ENCODE measurements around the gene CFC1. TPM values are rescaled to one million over a fixed set of nuclear protein-coding genes. Genes with fewer than 3 reads are reported as not detected.
"Not testable (repeated sequence)": the region's sequence is repeated elsewhere in the genome, so short reads cannot be mapped to it uniquely, and the experiment has no call there.

The CFC1 gene
- total and polyA plus RNA-seq, 2 of the 8 experiments (the other 6 are each of a cell fraction or from before 2014, with no cell fraction given): 0.14 TPM; not detected in 1

DNA sequence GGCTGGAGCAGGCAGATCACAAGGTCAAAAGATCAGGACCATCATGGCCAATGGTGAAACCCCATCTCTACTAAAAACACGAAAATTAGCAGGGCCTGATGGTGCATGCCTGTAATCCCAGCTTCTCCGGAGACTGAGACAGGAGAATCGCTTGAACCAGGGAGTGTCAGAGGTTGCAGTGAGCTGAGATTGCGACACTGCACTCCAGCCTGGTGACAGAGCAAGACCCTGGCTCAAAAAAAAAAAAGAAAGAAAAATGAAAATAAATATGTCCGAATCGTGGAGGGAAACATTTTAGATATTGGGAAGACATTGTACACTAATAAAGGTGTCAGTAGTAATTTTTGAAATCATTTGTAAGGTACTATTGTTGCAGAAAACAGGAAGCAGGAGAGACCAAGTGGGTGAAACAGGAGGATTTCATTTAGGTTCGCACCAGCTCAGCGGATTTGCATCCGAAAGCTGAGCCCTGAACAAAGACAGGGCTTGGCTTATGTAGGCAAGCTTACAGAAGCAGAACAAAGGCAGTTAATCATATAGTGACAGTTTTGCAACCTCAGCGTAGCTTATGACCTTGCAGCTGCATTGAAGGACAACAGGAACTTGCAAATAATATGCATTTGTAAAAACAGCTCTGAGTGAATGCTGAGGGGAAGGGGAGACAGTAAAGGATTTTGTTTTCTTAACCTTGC is 29.6 kb upstream of the CFC1 start:
- POLR2A ChIA-PET (ENCODE audit: partially characterized antibody); H3K4ac ChIP-seq (replicated peaks; ENCODE audit: insufficient read length, low read depth, low read length); H2AFZ ChIP-seq (ENCODE audit: low read length); DNase-seq (ENCODE audit: low read depth in 1 of 2, low spot score in 2 of 2); H3K9me3 ChIP-seq (ENCODE audit: insufficient read depth in 2 of 2, low read depth in 1 of 2, low read length in 1 of 2); H3K23ac ChIP-seq (ENCODE audit: insufficient read length); H2BK20ac ChIP-seq (ENCODE audit: low read length); H3K18ac ChIP-seq (ENCODE audit: extremely low read depth, low read length); H3K79me1 ChIP-seq (ENCODE audit: low read depth, low read length); H3K56ac ChIP-seq (replicated peaks; ENCODE audit: insufficient read length, low read depth, low read length); H4K20me1 ChIP-seq (replicated peaks in 1 of 2; ENCODE audit: control insufficient read depth in 1 of 2, insufficient read depth in 2 of 2, low read length in 2 of 2); H2BK15ac ChIP-seq (ENCODE audit: low read length); H3K36me3 ChIP-seq (ENCODE audit: control insufficient read depth in 2 of 4, insufficient read depth in 4 of 4, low read length in 3 of 4); H2BK5ac ChIP-seq (ENCODE audit: low read depth, low read length); H3K27me3 ChIP-seq (replicated peaks in 1 of 4; ENCODE audit: control insufficient read depth in 3 of 4, extremely low read depth in 1 of 4, insufficient read depth in 3 of 4, low read length in 3 of 4); H3K4me1 ChIP-seq (replicated peaks in 1 of 4; ENCODE audit: control insufficient read depth in 3 of 4, insufficient read depth in 4 of 4, low read length in 3 of 4); H3K4me2 ChIP-seq (ENCODE audit: insufficient read depth in 1 of 2, low read depth in 2 of 2, low read length in 2 of 2); H4K91ac ChIP-seq (replicated peaks; ENCODE audit: insufficient read length, low read length); H2BK120ac ChIP-seq (replicated peaks; ENCODE audit: low read depth, low read length); H3K9ac ChIP-seq (replicated peaks in 1 of 4; ENCODE audit: extremely low read depth in 1 of 4, low read depth in 3 of 4, low read length in 3 of 4); FAIRE-seq; H3K14ac ChIP-seq (ENCODE audit: insufficient read length); H4K8ac ChIP-seq (ENCODE audit: extremely low read depth, insufficient read depth, low read length); H3K23me2 ChIP-seq (ENCODE audit: low read depth, low read length); H3K79me2 ChIP-seq (ENCODE audit: control insufficient read depth in 1 of 2, insufficient read depth in 2 of 2, low read length in 2 of 2); H2AK5ac ChIP-seq (ENCODE audit: low read depth, low read length); H2BK12ac ChIP-seq (ENCODE audit: low read depth, low read length); H3K4me3 ChIP-seq (ENCODE audit: extremely low read depth in 1 of 4, insufficient read depth in 2 of 4, low read depth in 3 of 4, low read length in 4 of 4); H4K5ac ChIP-seq (ENCODE audit: insufficient read length, low read depth, low read length); CTCF ChIA-PET (ENCODE audit: partially characterized antibody); H3K27ac ChIP-seq (ENCODE audit: low read depth, low read length): not testable (repeated sequence)
- 90% methylated on average over 6 of the region's 10 CpGs; no CpG with 5 or more reads in 1 of the 2 experiments for WGBS, 2 experiments (ENCODE audit: extremely low coverage in 1 of 2, insufficient coverage in 1 of 2, insufficient read length in 1 of 2, insufficient replicate concordance in 2 of 2, low coverage in 1 of 2, low lambda C conversion rate in 2 of 2, missing lambda C conversion rate in 1 of 2)

DNA sequence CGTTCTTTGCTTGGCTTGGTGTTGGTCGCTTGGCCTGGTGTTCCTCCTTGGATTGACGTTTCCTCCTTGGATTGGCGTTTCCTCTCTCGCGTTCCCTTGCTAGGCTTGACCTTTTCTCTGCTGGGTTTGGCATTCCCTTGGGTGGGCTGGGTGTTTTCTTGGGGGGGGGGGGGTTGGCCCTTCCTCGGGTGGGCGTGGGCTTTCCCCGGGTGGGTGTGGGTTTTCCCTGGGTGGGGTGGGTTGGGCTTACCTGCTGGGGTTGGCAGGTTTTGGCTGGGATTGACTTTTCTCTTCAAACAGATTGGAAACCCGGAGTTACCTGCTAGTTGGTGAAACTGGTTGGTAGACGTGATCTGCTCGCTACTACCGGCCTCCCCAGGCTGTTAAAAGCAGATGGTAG is 11.8 kb upstream of the CFC1 start, which contains the start of gene POTEJ:
Gene POTEJ, plus strand, starts transcription at position 301 of the 400 bp plus-strand sequence. Its CDS starts 93 bp downstream, at position 394.
- H3K4ac ChIP-seq (replicated peaks; ENCODE audit: insufficient read length, low read depth, low read length); DNase-seq (ENCODE audit: low read depth in 1 of 2, low spot score in 2 of 2); H4K91ac ChIP-seq (replicated peaks; ENCODE audit: insufficient read length, low read length); H3K79me2 ChIP-seq (ENCODE audit: control insufficient read depth in 1 of 2, insufficient read depth in 2 of 2, low read length in 2 of 2); H2BK15ac ChIP-seq (ENCODE audit: low read length); H3K4me3 ChIP-seq (ENCODE audit: extremely low read depth in 1 of 4, insufficient read depth in 2 of 4, low read depth in 3 of 4, low read length in 4 of 4); H2BK5ac ChIP-seq (ENCODE audit: low read depth, low read length); H3K27me3 ChIP-seq (replicated peaks in 1 of 4; ENCODE audit: control insufficient read depth in 3 of 4, extremely low read depth in 1 of 4, insufficient read depth in 3 of 4, low read length in 3 of 4); H2BK120ac ChIP-seq (replicated peaks; ENCODE audit: low read depth, low read length); H2AFZ ChIP-seq (ENCODE audit: low read length); H2BK12ac ChIP-seq (ENCODE audit: low read depth, low read length); H3K56ac ChIP-seq (replicated peaks; ENCODE audit: insufficient read length, low read depth, low read length); H3K36me3 ChIP-seq (ENCODE audit: control insufficient read depth in 2 of 4, insufficient read depth in 4 of 4, low read length in 3 of 4); H3K18ac ChIP-seq (ENCODE audit: extremely low read depth, low read length); FAIRE-seq; H3K9me3 ChIP-seq (ENCODE audit: insufficient read depth in 2 of 2, low read depth in 1 of 2, low read length in 1 of 2); H3K79me1 ChIP-seq (ENCODE audit: low read depth, low read length); H4K20me1 ChIP-seq (replicated peaks in 1 of 2; ENCODE audit: control insufficient read depth in 1 of 2, insufficient read depth in 2 of 2, low read length in 2 of 2); H3K4me2 ChIP-seq (ENCODE audit: insufficient read depth in 1 of 2, low read depth in 2 of 2, low read length in 2 of 2); H4K5ac ChIP-seq (ENCODE audit: insufficient read length, low read depth, low read length); H4K8ac ChIP-seq (ENCODE audit: extremely low read depth, insufficient read depth, low read length); H3K27ac ChIP-seq (ENCODE audit: low read depth, low read length); H3K23ac ChIP-seq (ENCODE audit: insufficient read length); POLR2A ChIA-PET (ENCODE audit: partially characterized antibody); H3K9ac ChIP-seq (replicated peaks in 1 of 4; ENCODE audit: extremely low read depth in 1 of 4, low read depth in 3 of 4, low read length in 3 of 4); H3K4me1 ChIP-seq (replicated peaks in 1 of 4; ENCODE audit: control insufficient read depth in 3 of 4, insufficient read depth in 4 of 4, low read length in 3 of 4); H2BK20ac ChIP-seq (ENCODE audit: low read length); H3K14ac ChIP-seq (ENCODE audit: insufficient read length); H3K23me2 ChIP-seq (ENCODE audit: low read depth, low read length); CTCF ChIA-PET (ENCODE audit: partially characterized antibody); H2AK5ac ChIP-seq (ENCODE audit: low read depth, low read length): not testable (repeated sequence)
- WGBS, 2 experiments (ENCODE audit: extremely low coverage in 1 of 2, insufficient coverage in 1 of 2, insufficient read length in 1 of 2, insufficient replicate concordance in 2 of 2, low coverage in 1 of 2, low lambda C conversion rate in 2 of 2, missing lambda C conversion rate in 1 of 2): no CpG with 5 or more reads among the region's 13 CpGs
